Endothelial cell (in vitro differentiated cells): ENCODE data around the gene ADAMTS2. TPM values are rescaled to one million over a fixed set of nuclear protein-coding genes. Genes with fewer than 3 reads are reported as not detected.

ENCODE experiments used
- DNase-seq: peaks from one replicate; pipeline ENCODE4 v3.0.0; 2021; ENCODE audit warnings: low spot score
- H3K27ac Mint-ChIP-seq: one replicate; pipeline ENCODE4 v1.8.0; 2021; ENCODE audit warnings: mixed read lengths, inconsistent platforms; ENCODE audit not compliant: unreplicated experiment
- H3K27me3 Mint-ChIP-seq: one replicate; pipeline ENCODE4 v1.8.0; 2021; ENCODE audit warnings: mild to moderate bottlenecking, moderate library complexity, mixed read lengths, inconsistent platforms; ENCODE audit not compliant: unreplicated experiment
- H3K36me3 Mint-ChIP-seq: one replicate; pipeline ENCODE4 v1.8.0; 2021; ENCODE audit warnings: mild to moderate bottlenecking, low read depth, mixed read lengths, inconsistent platforms; ENCODE audit not compliant: unreplicated experiment
- H3K4me1 Mint-ChIP-seq: one replicate; pipeline ENCODE4 v1.8.0; 2021; ENCODE audit warnings: mild to moderate bottlenecking, mixed read lengths, inconsistent platforms; ENCODE audit not compliant: unreplicated experiment
- H3K4me3 Mint-ChIP-seq: one replicate; pipeline ENCODE4 v1.8.0; 2021; ENCODE audit warnings: mild to moderate bottlenecking, mixed read lengths, inconsistent platforms; ENCODE audit not compliant: unreplicated experiment
- H3K9me3 Mint-ChIP-seq: one replicate; pipeline ENCODE4 v1.8.0; 2021; ENCODE audit warnings: mixed read lengths, inconsistent platforms; ENCODE audit not compliant: unreplicated experiment
- CTCF ChIP-seq: fragments of 200-600 bp; sonication (generic); IDR thresholded peaks from one replicate; pipeline ENCODE4 v1.5.0; 2021; ENCODE audit warnings: antibody characterized with exemption; ENCODE audit not compliant: unreplicated experiment
- total RNA-seq: library from RNA; stranded (reverse); fragmentation: NEBNext Ultra II Directional; extraction: Animal tissue kit (Norgen Biotek cat#: 25700); gene quantifications from one replicate; pipeline ENCODE4 v1.2.1, GENCODE V29; 2021; ENCODE audit not compliant: unreplicated experiment

The ADAMTS2 gene
- total RNA-seq, 1 donor from 2014 or later = 1.5 TPM

- DNase-seq = no peak
- Mint-ChIP-seq H3K4me1 (peaks cover 3% of the 10 kb centered on the region), H3K27ac (no peak overlapping the region), H3K9me3 (no peaks in the 10 kb centered on the region), H3K36me3 (no peaks in the 10 kb centered on the region), H3K27me3 (peaks cover 3% of the 10 kb centered on the region), H3K4me3 (no peak overlapping the region)
- no peak for TF ChIP-seq CTCF
Measured at GRCh38 chr5:179186801-179187200, 158.5 kb downstream of the ADAMTS2 start.

GRCh38 chr5:179185941-179186411 is 159.3 kb downstream of the ADAMTS2 start:
- Mint-ChIP-seq H3K27me3 (peaks cover 3% of the 10 kb centered on the region), H3K4me1 (peaks cover 3% of the 10 kb centered on the region), H3K9me3 (no peaks in the 10 kb centered on the region), H3K4me3 (no peak overlapping the region), H3K27ac (no peak overlapping the region), H3K36me3 (no peaks in the 10 kb centered on the region)
- TF ChIP-seq CTCF = no peak
- no peak for DNase-seq

GRCh38 chr5:179185256-179185940 is 159.9 kb downstream of the ADAMTS2 start:
- Mint-ChIP-seq H3K27ac (no peak overlapping the region), H3K36me3 (no peaks in the 10 kb centered on the region), H3K27me3 (peaks cover 4% of the 10 kb centered on the region), H3K9me3 (no peaks in the 10 kb centered on the region), H3K4me3 (no peak overlapping the region), H3K4me1 (peaks cover 3% of the 10 kb centered on the region)
- DNase-seq = no peak
- no peak for TF ChIP-seq CTCF

GRCh38 chr5:179184521-179185050 is 160.7 kb downstream of the ADAMTS2 start:
- Mint-ChIP-seq H3K27ac (no peak overlapping the region), H3K4me1 (peaks cover 3% of the 10 kb centered on the region), H3K27me3 (peaks cover 5% of the 10 kb centered on the region), H3K4me3 (no peak overlapping the region), H3K36me3 (no peaks in the 10 kb centered on the region), H3K9me3 (no peaks in the 10 kb centered on the region)
- TF ChIP-seq CTCF = no peak
- no peak for DNase-seq

GRCh38 chr5:179183481-179183880 is 161.8 kb downstream of the ADAMTS2 start:
- Mint-ChIP-seq H3K9me3 (no peaks in the 10 kb centered on the region), H3K4me3 (no peak overlapping the region), H3K36me3 (no peaks in the 10 kb centered on the region), H3K27ac (no peak overlapping the region), H3K4me1 (peaks cover 3% of the 10 kb centered on the region), H3K27me3 (peaks cover 5% of the 10 kb centered on the region)
- TF ChIP-seq CTCF = no peak
- no peak for DNase-seq
